ENCODE data around the gene RAB41. TPM values are rescaled to one million over a fixed set of nuclear protein-coding genes. Genes with fewer than 3 reads are reported as not detected.

The RAB41 gene
- total RNA-seq, 4 donors from 2014 or later: not detected

- ATAC-seq (ENCODE audit: low FRiP score) (no peak), DNase-seq (ENCODE audit: low spot score) (no peak)
- no peak for TF ChIP-seq CTCF (IDR thresholded peaks at IDR 0.05)
These were observed 42.4 kb downstream of the RAB41 start for GRCh38 chrX:70324326-70324725.

- ATAC-seq (ENCODE audit: low FRiP score) (no peak), DNase-seq (ENCODE audit: low spot score) (no peak)
- TF ChIP-seq CTCF (IDR thresholded peaks at IDR 0.05): no peak
These were observed 49.2 kb downstream of the RAB41 start for GRCh38 chrX:70331161-70331560.

- no peak for DNase-seq (ENCODE audit: low spot score)
- no peak for TF ChIP-seq CTCF (IDR thresholded peaks at IDR 0.05)
- no peak for ATAC-seq (ENCODE audit: low FRiP score)
These were observed 50.6 kb downstream of the RAB41 start for GRCh38 chrX:70332600-70332999.

Small RNA genes within 50 kb of the gene (small RNA-seq; reads per million reads assigned to genes)
- gene RNA5SP507: not detected

Other genes with a start within 250 kb of the RAB41 start
- gene AWAT2, start 232.2 kb upstream of the RAB41 start, total RNA-seq: not detected
- not detected for gene OTUD6A, start 219.7 kb upstream of the RAB41 start, total RNA-seq
- 10 to 100 TPM; 43.1 to 63.7 (median 54.4) TPM for gene IGBP1, start 148.7 kb upstream of the RAB41 start, total RNA-seq
- gene DGAT2L6, start 104.7 kb upstream of the RAB41 start, total RNA-seq: not detected
- gene AWAT1, start 47.5 kb upstream of the RAB41 start, total RNA-seq: not detected
- under 1 TPM in 2 of 4 donors, not detected in 2; 0.28 to 0.79 TPM for gene P2RY4, start 22.0 kb upstream of the RAB41 start, total RNA-seq
- not detected for gene ARR3, start 13.8 kb upstream of the RAB41 start, total RNA-seq
- 10 to 100 TPM; 20.7 to 31.7 (median 28.3) TPM for gene PDZD11, start 7.8 kb downstream of the RAB41 start, total RNA-seq
- gene KIF4A, start 7.9 kb downstream of the RAB41 start, total RNA-seq: 1 to 10 TPM in 1 of 4 donors, under 1 TPM in 2, not detected in 1; 0.09 to 1.2 (median 0.32) TPM
- not detected for gene GDPD2, start 141.1 kb downstream of the RAB41 start, total RNA-seq
- 1 to 10 TPM; 3.7 to 7.8 (median 5.3) TPM for gene DLG3, start 162.7 kb downstream of the RAB41 start, total RNA-seq